H9 (cell line): ENCODE measurements around the gene RPAIN. TPM values are rescaled to one million over a fixed set of nuclear protein-coding genes. Genes with fewer than 3 reads are reported as not detected.

Experiments
- DNase-seq: peaks from one replicate; pipeline ENCODE4 v3.0.0-alpha.2; 2017
- H2AFZ ChIP-seq: one replicate; pipeline ENCODE4 v1.6.1; 2013; ENCODE audit warnings: mild to moderate bottlenecking, low read length, control low read depth, moderate library complexity
- H2AK5ac ChIP-seq: 2 replicates; pipeline ENCODE4 v1.6.1; 2013; ENCODE audit warnings: low read length, control low read depth, mixed read lengths; ENCODE audit not compliant: insufficient read length
- H2BK120ac ChIP-seq: one replicate; pipeline ENCODE4 v1.6.1; 2013; ENCODE audit warnings: low read depth, mild to moderate bottlenecking, low read length, control low read depth, inconsistent platforms; ENCODE audit not compliant: poor library complexity, severe bottlenecking
- H2BK12ac ChIP-seq: 2 replicates; pipeline ENCODE4 v1.6.1; 2013; ENCODE audit warnings: low read length, control low read depth, mixed read lengths, low read depth; ENCODE audit not compliant: insufficient read length
- H2BK15ac ChIP-seq: 2 replicates; pipeline ENCODE4 v1.6.1; 2013; ENCODE audit warnings: low read depth, low read length, control low read depth
- H2BK20ac ChIP-seq: one replicate; pipeline ENCODE4 v1.6.1; 2013; ENCODE audit warnings: low read depth, mild to moderate bottlenecking, low read length, control low read depth, inconsistent platforms; ENCODE audit not compliant: poor library complexity, severe bottlenecking
- H2BK5ac ChIP-seq: 2 replicates; pipeline ENCODE4 v1.6.1; 2013; ENCODE audit warnings: low read length, control low read depth, mixed read lengths; ENCODE audit not compliant: insufficient read length
- H3K14ac ChIP-seq: 2 replicates; pipeline ENCODE4 v1.6.1; 2013; ENCODE audit warnings: low read length, control low read depth; ENCODE audit not compliant: insufficient read depth
- H3K18ac ChIP-seq: 2 replicates; pipeline ENCODE4 v1.6.1; 2013; ENCODE audit warnings: low read depth, mild to moderate bottlenecking, mixed read lengths, low read length, control low read depth; ENCODE audit not compliant: insufficient read length
- H3K23ac ChIP-seq: 2 replicates; pipeline ENCODE4 v1.6.1; 2013; ENCODE audit warnings: low read length, control low read depth, mixed read lengths, low read depth; ENCODE audit not compliant: insufficient read length
- H3K23me2 ChIP-seq: 2 replicates; pipeline ENCODE4 v1.6.1; 2013; ENCODE audit warnings: low read depth, mild to moderate bottlenecking, mixed read lengths, low read length, control low read depth; ENCODE audit not compliant: insufficient read length, poor library complexity, severe bottlenecking
- H3K27ac ChIP-seq: 2 replicates; pipeline ENCODE4 v1.5.1; 2013; ENCODE audit warnings: low read length, control low read depth, mixed read lengths, low read depth; ENCODE audit not compliant: insufficient read length
- H3K27me3 ChIP-seq: 2 replicates; pipeline ENCODE4 v1.6.1; 2013; ENCODE audit warnings: low read length, control low read depth, inconsistent platforms; ENCODE audit not compliant: insufficient read depth
- H3K4ac ChIP-seq: 2 replicates; pipeline ENCODE4 v1.6.1; 2013; ENCODE audit warnings: low read depth, mild to moderate bottlenecking, control low read depth, inconsistent platforms, low read length, moderate library complexity
- H3K4me1 ChIP-seq: 2 replicates; pipeline ENCODE4 v1.6.1; 2013; ENCODE audit warnings: low read length, control low read depth, inconsistent platforms; ENCODE audit not compliant: insufficient read depth
- H3K4me2 ChIP-seq: 2 replicates; pipeline ENCODE4 v1.6.1; 2013; ENCODE audit warnings: low read length, control low read depth, mixed read lengths; ENCODE audit not compliant: insufficient read length, insufficient read depth
- H3K56ac ChIP-seq: 2 replicates; pipeline ENCODE4 v1.6.1; 2013; ENCODE audit warnings: low read depth, mild to moderate bottlenecking, mixed read lengths, low read length, control low read depth; ENCODE audit not compliant: insufficient read length
- H3K79me1 ChIP-seq: 2 replicates; pipeline ENCODE4 v1.6.1; 2013; ENCODE audit warnings: low read depth, mild to moderate bottlenecking, moderate library complexity, low read length, control low read depth, inconsistent platforms; ENCODE audit not compliant: insufficient read depth, poor library complexity, severe bottlenecking
- H3K79me2 ChIP-seq: 2 replicates; pipeline ENCODE4 v1.6.1; 2013; ENCODE audit warnings: low read length, control low read depth, inconsistent platforms; ENCODE audit not compliant: insufficient read depth
- H3K9ac ChIP-seq: 2 replicates; pipeline ENCODE4 v1.6.1; 2013; ENCODE audit warnings: low read length, control low read depth, mixed read lengths; ENCODE audit not compliant: insufficient read length; ENCODE audit errors: extremely low read depth
- H3K9me3 ChIP-seq: one replicate; pipeline ENCODE4 v1.6.1; 2013; ENCODE audit warnings: low read depth, low read length, inconsistent platforms; ENCODE audit not compliant: control insufficient read depth
- H3T11ph ChIP-seq: one replicate; pipeline ENCODE4 v1.6.1; 2013; ENCODE audit warnings: mild to moderate bottlenecking, low read length, control low read depth, inconsistent platforms
- H4K20me1 ChIP-seq: one replicate; pipeline ENCODE4 v1.6.1; 2013; ENCODE audit not compliant: control insufficient read depth, insufficient read length, insufficient read depth
- H4K5ac ChIP-seq: 2 replicates; pipeline ENCODE4 v1.6.1; 2013; ENCODE audit warnings: low read depth, mild to moderate bottlenecking, mixed read lengths, low read length, control low read depth; ENCODE audit not compliant: insufficient read length
- H4K8ac ChIP-seq: replicated peaks from 2 replicates; pipeline ENCODE4 v1.6.1; 2013; ENCODE audit warnings: low read length, control low read depth, mixed read lengths, low read depth; ENCODE audit not compliant: insufficient read length
- H4K91ac ChIP-seq: 2 replicates; pipeline ENCODE4 v1.6.1; 2013; ENCODE audit warnings: low read depth, mild to moderate bottlenecking, moderate library complexity, mixed read lengths, low read length, control low read depth; ENCODE audit not compliant: insufficient read length
- H3K27ac Mint-ChIP-seq, 3 experiments: 2 replicates in 2 of 3; 3 replicates in 1 of 3; pipeline ENCODE4 v1.8.0; 2020 to 2021; ENCODE audit warnings: mixed read lengths in 3 of 3, mild to moderate bottlenecking in 1 of 3, moderate library complexity in 1 of 3
- H3K27me3 Mint-ChIP-seq: 2 replicates; pipeline ENCODE4 v1.8.0; 2021; ENCODE audit warnings: low read depth, mild to moderate bottlenecking, moderate library complexity, mixed read lengths
- H3K36me3 Mint-ChIP-seq, 3 experiments: 2 replicates in 2 of 3; 3 replicates in 1 of 3; pipeline ENCODE4 v1.8.0; 2020 to 2021; ENCODE audit warnings: low read depth in 3 of 3, mixed read lengths in 3 of 3; ENCODE audit not compliant: insufficient read depth in 1 of 3
- H3K4me1 Mint-ChIP-seq, 2 experiments: 2 replicates each; pipeline ENCODE4 v1.8.0; 2020; ENCODE audit warnings: mixed read lengths in 2 of 2
- H3K4me3 Mint-ChIP-seq, 2 experiments: 2 replicates in 1 of 2; 3 replicates in 1 of 2; pipeline ENCODE4 v1.8.0; 2020 to 2021; ENCODE audit warnings: mild to moderate bottlenecking in 2 of 2, mixed read lengths in 2 of 2, moderate library complexity in 1 of 2
- H3K9me3 Mint-ChIP-seq, 2 experiments: 2 replicates in 1 of 2; 3 replicates in 1 of 2; pipeline ENCODE4 v1.8.0; 2020; ENCODE audit warnings: mild to moderate bottlenecking in 2 of 2, mixed read lengths in 2 of 2, moderate library complexity in 1 of 2
- CTCF ChIP-seq: fragments of 200-600 bp; sonication (generic); conservative IDR thresholded peaks from 3 replicates; pipeline ENCODE4 v1.8.0; 2021; ENCODE audit warnings: antibody characterized with exemption, mild to moderate bottlenecking
- WGBS: extraction: QIAGEN DNeasy Blood & Tissue Kit; methylation state at CpG from one replicate; pipeline ENCODE4 v1.1.7; 2013; ENCODE audit warnings: missing lambda C conversion rate, low lambda C conversion rate, mixed read lengths; ENCODE audit not compliant: insufficient read length; ENCODE audit errors: extremely low coverage; 5-methylcytosine and 5-hydroxymethylcytosine counted together
- total RNA-seq: library from RNA; stranded (reverse); gene quantifications from 2 replicates; pipeline ENCODE4 v1.2.1, GENCODE V29; 2021

Gene RPAIN
- total RNA-seq, 1 experiment from 2014 or later, result 78.9 TPM

- H3K14ac ChIP-seq, result no peak overlapping the region
- no CpG with 5 or more reads among the region's 22 CpGs for WGBS
- H2BK20ac ChIP-seq, result no peak overlapping the region
- no peaks in the 10 kb centered on the region for H3K79me1 ChIP-seq
- Mint-ChIP-seq H3K4me1 (peaks cover 7 to 10% of the 10 kb centered on the region in 2 experiments), H3K4me3 (no peak overlapping the region), H3K9me3 (no peaks in the 10 kb centered on the region), H3K36me3 (peaks cover 39 to 68% (median 62%) of the 10 kb centered on the region in 3 experiments; a peak in 6 of 7 replicates), H3K27me3 (no peaks in the 10 kb centered on the region), H3K27ac (no peak overlapping the region)
- H3K4me1 ChIP-seq, result no peaks in the 10 kb centered on the region
- no peak overlapping the region for H3T11ph ChIP-seq
- H3K9ac ChIP-seq, result no peak overlapping the region
- H3K4me2 ChIP-seq, result no peak overlapping the region
- H3K18ac ChIP-seq, result no peak overlapping the region
- no peaks in the 10 kb centered on the region for H3K23me2 ChIP-seq
- no peaks in the 10 kb centered on the region for H3K79me2 ChIP-seq
- H2AK5ac ChIP-seq, result no peak overlapping the region
- no peak overlapping the region for H2BK15ac ChIP-seq
- H4K8ac ChIP-seq, result no peak overlapping the region
- no peak overlapping the region for H4K91ac ChIP-seq
- no peaks in the 10 kb centered on the region for H3K9me3 ChIP-seq
- H2BK120ac ChIP-seq, result no peak overlapping the region
- no peak overlapping the region for H3K4ac ChIP-seq
- H2BK12ac ChIP-seq, result no peak overlapping the region
- no peak overlapping the region for H3K23ac ChIP-seq
- no peak for DNase-seq
- H2AFZ ChIP-seq, result no peak overlapping the region
- H3K56ac ChIP-seq, result no peak overlapping the region
- H4K20me1 ChIP-seq, result no peaks in the 10 kb centered on the region
- H4K5ac ChIP-seq, result no peak overlapping the region
- H2BK5ac ChIP-seq, result no peak overlapping the region
- no peak overlapping the region for H3K27ac ChIP-seq
- no peaks in the 10 kb centered on the region for H3K27me3 ChIP-seq
- TF ChIP-seq CTCF, result no peak
Measured at GRCh38 chr17:5444209-5444608, 24.2 kb downstream of the RPAIN start.
